ENCODE results near the gene RBM44.

Gene RBM44

DNA sequence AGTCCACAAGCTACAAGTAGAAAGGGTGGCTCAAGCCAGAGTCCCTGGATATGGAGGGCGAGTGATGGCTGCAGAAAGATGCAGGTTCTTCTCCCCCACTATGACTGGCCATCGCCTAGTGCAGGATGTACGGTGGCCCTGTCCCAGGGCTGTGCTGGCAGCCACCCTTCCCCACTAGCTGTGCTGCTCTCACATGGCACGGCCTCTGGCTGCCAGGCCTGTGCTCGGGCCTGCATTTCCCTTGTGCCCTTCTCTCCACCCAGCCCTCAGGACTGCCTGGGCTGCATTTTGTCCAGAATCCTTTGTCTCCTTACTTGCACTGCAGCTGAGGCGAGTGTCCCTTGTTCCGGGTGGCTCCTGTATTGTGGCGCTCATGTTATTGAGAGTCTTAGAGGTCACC, 59.2 kb downstream of the RBM44 start:
- H3K27me3 ChIP-seq (replicated peaks; ENCODE audit: insufficient read depth, low read length): peaks cover 18% of the 10 kb centered on the region
- H3K4me1 ChIP-seq (ENCODE audit: low read length): no peaks in the 10 kb centered on the region
- no peak overlapping the region for H3K27ac ChIP-seq (ENCODE audit: low read length)
- H2AFZ ChIP-seq (ENCODE audit: low read length): no peak overlapping the region
- H3K36me3 ChIP-seq (replicated peaks; ENCODE audit: insufficient read depth, low read length): no peaks in the 10 kb centered on the region
- TF ChIP-seq, protein P1, sequence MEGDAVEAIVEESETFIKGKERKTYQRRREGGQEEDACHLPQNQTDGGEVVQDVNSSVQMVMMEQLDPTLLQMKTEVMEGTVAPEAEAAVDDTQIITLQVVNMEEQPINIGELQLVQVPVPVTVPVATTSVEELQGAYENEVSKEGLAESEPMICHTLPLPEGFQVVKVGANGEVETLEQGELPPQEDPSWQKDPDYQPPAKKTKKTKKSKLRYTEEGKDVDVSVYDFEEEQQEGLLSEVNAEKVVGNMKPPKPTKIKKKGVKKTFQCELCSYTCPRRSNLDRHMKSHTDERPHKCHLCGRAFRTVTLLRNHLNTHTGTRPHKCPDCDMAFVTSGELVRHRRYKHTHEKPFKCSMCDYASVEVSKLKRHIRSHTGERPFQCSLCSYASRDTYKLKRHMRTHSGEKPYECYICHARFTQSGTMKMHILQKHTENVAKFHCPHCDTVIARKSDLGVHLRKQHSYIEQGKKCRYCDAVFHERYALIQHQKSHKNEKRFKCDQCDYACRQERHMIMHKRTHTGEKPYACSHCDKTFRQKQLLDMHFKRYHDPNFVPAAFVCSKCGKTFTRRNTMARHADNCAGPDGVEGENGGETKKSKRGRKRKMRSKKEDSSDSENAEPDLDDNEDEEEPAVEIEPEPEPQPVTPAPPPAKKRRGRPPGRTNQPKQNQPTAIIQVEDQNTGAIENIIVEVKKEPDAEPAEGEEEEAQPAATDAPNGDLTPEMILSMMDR (IDR thresholded peaks at IDR 0.05; ENCODE audit: low read length): no peak
- TF ChIP-seq EZH2phosphoT487 (IDR thresholded peaks at IDR 0.05; ENCODE audit: low read length) (no peak), EZH2 (optimal IDR thresholded peaks at IDR 0.05; ENCODE audit: low read depth, low read length) (no peak)
- H4K20me1 ChIP-seq (ENCODE audit: insufficient read depth, low read length): no peaks in the 10 kb centered on the region
- DNase-seq: no peak
- H3K9me2 ChIP-seq (replicated peaks; ENCODE audit: insufficient read depth, low read length): no peaks in the 10 kb centered on the region
- H3K4me2 ChIP-seq (ENCODE audit: low read depth, low read length): no peak overlapping the region
- no peak overlapping the region for H3K4me3 ChIP-seq (ENCODE audit: low read length)
- H3K9me3 ChIP-seq (replicated peaks; ENCODE audit: insufficient read depth, low read length): no peaks in the 10 kb centered on the region
- H3F3A ChIP-seq (ENCODE audit: insufficient read depth, low read length): no peaks in the 10 kb centered on the region
- H3K79me2 ChIP-seq (ENCODE audit: low read length): no peaks in the 10 kb centered on the region
- H3K9ac ChIP-seq (ENCODE audit: low read length): no peak overlapping the region

- Histone ChIP-seq H3K4me1 (ENCODE audit: low read length) (no peaks in the 10 kb centered on the region), H3K79me2 (ENCODE audit: low read length) (no peaks in the 10 kb centered on the region), H2AFZ (ENCODE audit: low read length) (no peak overlapping the region), H3K27ac (ENCODE audit: low read length) (no peak overlapping the region), H3K27me3 (replicated peaks; ENCODE audit: insufficient read depth, low read length) (peaks cover 18% of the 10 kb centered on the region), H3F3A (ENCODE audit: insufficient read depth, low read length) (no peaks in the 10 kb centered on the region), H4K20me1 (ENCODE audit: insufficient read depth, low read length) (no peaks in the 10 kb centered on the region), H3K4me2 (ENCODE audit: low read depth, low read length) (no peak overlapping the region), H3K9me2 (replicated peaks; ENCODE audit: insufficient read depth, low read length) (no peaks in the 10 kb centered on the region), H3K9me3 (replicated peaks; ENCODE audit: insufficient read depth, low read length) (no peaks in the 10 kb centered on the region), H3K4me3 (ENCODE audit: low read length) (no peak overlapping the region), H3K9ac (ENCODE audit: low read length) (no peak overlapping the region), H3K36me3 (replicated peaks; ENCODE audit: insufficient read depth, low read length) (no peaks in the 10 kb centered on the region)
- peak; percentile 43 for DNase-seq
- no peak for TF ChIP-seq EZH2 (optimal IDR thresholded peaks at IDR 0.05; ENCODE audit: low read depth, low read length)
- TF ChIP-seq, protein P1 (IDR thresholded peaks at IDR 0.05; ENCODE audit: low read length): peak; percentile 53
Measured at GRCh38 chr2:237858294-237859081, 59.9 kb downstream of the RBM44 start.

GRCh38 chr2:237859082-237859433, 60.5 kb downstream of the RBM44 start:
- H3K4me2 ChIP-seq (ENCODE audit: low read depth, low read length): no peak overlapping the region
- H2AFZ ChIP-seq (ENCODE audit: low read length): no peak overlapping the region

More at GRCh38 chr2:237859082-237859433, 60.5 kb downstream of the RBM44 start:
- Histone ChIP-seq H3K27ac (ENCODE audit: low read length) (no peak overlapping the region), H3F3A (ENCODE audit: insufficient read depth, low read length) (no peaks in the 10 kb centered on the region), H3K27me3 (replicated peaks; ENCODE audit: insufficient read depth, low read length) (peaks cover 18% of the 10 kb centered on the region), H4K20me1 (ENCODE audit: insufficient read depth, low read length) (no peaks in the 10 kb centered on the region), H3K36me3 (replicated peaks; ENCODE audit: insufficient read depth, low read length) (no peaks in the 10 kb centered on the region), H3K9ac (ENCODE audit: low read length) (no peak overlapping the region), H3K4me3 (ENCODE audit: low read length) (no peak overlapping the region), H3K79me2 (ENCODE audit: low read length) (no peaks in the 10 kb centered on the region), H3K9me2 (replicated peaks; ENCODE audit: insufficient read depth, low read length) (no peaks in the 10 kb centered on the region), H3K9me3 (replicated peaks; ENCODE audit: insufficient read depth, low read length) (no peaks in the 10 kb centered on the region), H3K4me1 (ENCODE audit: low read length) (no peaks in the 10 kb centered on the region)
- DNase-seq: no peak
- TF ChIP-seq, protein P1 (IDR thresholded peaks at IDR 0.05; ENCODE audit: low read length): no peak
- TF ChIP-seq EZH2 (optimal IDR thresholded peaks at IDR 0.05; ENCODE audit: low read depth, low read length) (no peak), EZH2phosphoT487 (IDR thresholded peaks at IDR 0.05; ENCODE audit: low read length) (no peak)

Data from MM.1S (cell line).